ENCODE results near the gene TM6SF1.

- TF ChIP-seq CTCF (IDR thresholded peaks at IDR 0.05) (no peak), POLR2A (IDR thresholded peaks at IDR 0.05) (no peak)
Measured at GRCh38 chr15:83114856-83115255, 7.4 kb downstream of the TM6SF1 start.

All from heart left ventricle (tissue), 13 donors.